Fibroblast of mammary gland (primary cell): ENCODE results near the gene RAPGEF3.

Source experiments
- DNase-seq: peaks from one replicate; pipeline ENCODE4 v3.0.0-alpha.2; 2010; ENCODE audit warnings: low read depth
- H3K4me3 ChIP-seq: 2 replicates; pipeline ENCODE4 v1.5.1; 2011; ENCODE audit warnings: low read depth, mild to moderate bottlenecking, low read length, moderate library complexity; ENCODE audit not compliant: control insufficient read depth
- CTCF ChIP-seq: conservative IDR thresholded peaks from 2 replicates; pipeline ENCODE4 v1.5.1; 2011; ENCODE audit warnings: low read depth, low read length, inconsistent platforms; ENCODE audit not compliant: control insufficient read depth, insufficient read depth

RAPGEF3 gene

GRCh38 chr12:47736877-47737676, 21.6 kb downstream of the RAPGEF3 start:
- peak overlapping the region; percentile 15 for H3K4me3 ChIP-seq
- TF ChIP-seq CTCF = no peak
- peak; percentile 89 for DNase-seq

GRCh38 chr12:47736216-47736615, 22.5 kb downstream of the RAPGEF3 start:
- TF ChIP-seq CTCF = no peak
- H3K4me3 ChIP-seq = no peak overlapping the region
- DNase-seq = no peak

- no peak overlapping the region for H3K4me3 ChIP-seq
- TF ChIP-seq CTCF = no peak
- peak; percentile 42 for DNase-seq
These were observed 23.0 kb downstream of the RAPGEF3 start for GRCh38 chr12:47735649-47736048.

GRCh38 chr12:47734725-47735480, 23.8 kb downstream of the RAPGEF3 start:
- no peak for DNase-seq
- TF ChIP-seq CTCF = no peak

GRCh38 chr12:47733142-47733541, 25.5 kb downstream of the RAPGEF3 start:
- no peak for DNase-seq
- H3K4me3 ChIP-seq = no peak overlapping the region
- no peak for TF ChIP-seq CTCF

More at GRCh38 chr12:47734725-47735480, 23.8 kb downstream of the RAPGEF3 start:
- no peak overlapping the region for H3K4me3 ChIP-seq

- no peak for DNase-seq
- no peak for TF ChIP-seq CTCF
- no peak overlapping the region for H3K4me3 ChIP-seq
These were observed 26.2 kb downstream of the RAPGEF3 start for GRCh38 chr12:47732504-47732903.
